Amygdala (tissue), 56 donors: ENCODE results near the gene COL5A2.

ENCODE experiments used
- DNase-seq, 56 donors: peaks; one replicate each; lab custom pipeline; 2025; lab: John Stamatoyannopoulos, UW

Gene COL5A2

GRCh38 chr2:189060096-189060642 is 119.4 kb downstream of the COL5A2 start:
- no peak for DNase-seq

DNA sequence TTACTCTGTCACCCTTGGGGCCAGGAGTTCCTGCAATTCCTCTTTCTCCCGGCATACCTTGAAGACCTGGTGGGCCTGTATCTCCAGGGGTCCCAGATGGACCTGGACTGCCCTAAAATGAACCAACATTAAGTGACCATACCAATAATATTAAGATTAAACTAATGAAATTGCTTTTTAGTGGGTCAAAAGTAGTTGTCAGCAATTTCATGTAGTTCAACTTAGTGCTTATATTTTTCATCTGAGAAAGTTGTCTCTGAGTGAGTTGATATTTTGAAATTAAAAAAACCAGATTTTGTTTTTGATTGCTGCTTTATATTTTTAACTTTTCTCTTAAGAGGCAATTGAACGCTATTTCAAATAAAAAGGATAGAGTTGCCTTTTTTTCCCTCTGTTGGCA is 122.2 kb downstream of the COL5A2 start:
- no peak for DNase-seq

GRCh38 chr2:189056200-189057106 is 123.1 kb downstream of the COL5A2 start:
- no peak for DNase-seq

- DNase-seq: peak in 1 of 56 donors; percentile 1
These were observed 129.3 kb downstream of the COL5A2 start for GRCh38 chr2:189050165-189050712.

DNA sequence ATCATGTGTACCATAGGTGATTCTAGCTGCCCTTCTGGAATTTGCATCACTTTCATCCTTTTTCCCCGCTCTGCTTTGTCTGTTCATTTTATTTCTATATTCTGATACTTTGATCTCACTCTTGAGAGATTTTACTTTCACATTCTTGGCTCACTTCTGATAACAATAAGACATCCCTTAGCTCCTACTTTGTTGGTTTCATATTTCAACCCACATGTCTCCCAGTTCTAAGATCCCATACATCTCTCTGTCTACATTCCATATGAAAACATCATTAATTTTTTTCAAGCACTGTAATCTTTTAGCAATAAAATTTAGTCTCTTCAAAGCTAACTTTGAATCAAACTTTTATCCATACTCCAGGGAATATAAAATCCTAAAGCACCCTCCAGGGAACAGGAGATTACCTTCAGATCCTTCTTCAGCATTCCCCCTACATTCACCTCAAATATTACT is 129.8 kb downstream of the COL5A2 start:
- DNase-seq: no peak

- no peak for DNase-seq
These were observed 131.4 kb downstream of the COL5A2 start for GRCh38 chr2:189048189-189048588.

GRCh38 chr2:189047171-189047888 is 132.2 kb downstream of the COL5A2 start:
- DNase-seq: no peak

GRCh38 chr2:189046320-189046719 is 133.2 kb downstream of the COL5A2 start:
- no peak for DNase-seq

DNA sequence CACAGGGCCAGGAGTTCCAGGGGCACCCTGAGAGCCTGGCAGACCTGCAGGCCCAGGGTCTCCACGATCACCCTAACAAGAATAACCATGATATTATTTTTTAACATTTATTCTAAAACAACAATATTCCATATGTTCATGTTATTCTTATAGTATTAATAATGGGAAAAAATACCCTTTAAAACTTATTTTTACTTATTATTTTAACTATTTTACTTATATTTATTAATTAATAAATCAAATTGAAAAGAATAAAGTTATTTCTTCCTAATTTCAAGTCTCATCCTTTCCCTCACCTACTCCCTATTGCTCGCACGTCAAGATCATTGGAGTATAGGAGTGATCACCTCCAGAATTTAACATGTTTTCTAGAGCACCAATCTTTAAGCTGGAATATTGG is 133.7 kb downstream of the COL5A2 start:
- DNase-seq: no peak

GRCh38 chr2:189037518-189037917 is 142.0 kb downstream of the COL5A2 start:
- no peak for DNase-seq

GRCh38 chr2:189024901-189025618 is 154.5 kb downstream of the COL5A2 start:
- DNase-seq: no peak

GRCh38 chr2:189022492-189022891 is 157.1 kb downstream of the COL5A2 start:
- DNase-seq: no peak

GRCh38 chr2:189022053-189022481 is 157.5 kb downstream of the COL5A2 start:
- DNase-seq: no peak

DNA sequence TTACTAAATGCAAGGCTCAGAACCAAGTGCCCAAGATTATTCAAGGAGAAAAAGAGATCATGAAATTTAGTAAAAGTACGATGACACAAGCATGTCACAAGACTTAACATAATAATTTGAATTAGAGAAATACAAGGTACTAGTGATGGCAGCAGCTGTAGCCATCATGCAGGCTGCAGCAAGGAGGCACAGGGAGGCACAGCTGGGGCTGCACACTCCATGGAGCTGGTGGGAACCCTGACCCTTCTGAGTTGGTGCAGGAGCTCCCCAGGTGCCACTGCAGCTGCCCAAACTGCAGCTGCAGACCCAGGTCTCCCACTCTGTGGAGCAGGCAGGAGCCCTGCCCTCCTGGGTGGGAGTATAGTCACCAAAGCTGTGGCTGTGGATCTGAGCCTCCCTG is 159.4 kb downstream of the COL5A2 start:
- DNase-seq: no peak

DNA sequence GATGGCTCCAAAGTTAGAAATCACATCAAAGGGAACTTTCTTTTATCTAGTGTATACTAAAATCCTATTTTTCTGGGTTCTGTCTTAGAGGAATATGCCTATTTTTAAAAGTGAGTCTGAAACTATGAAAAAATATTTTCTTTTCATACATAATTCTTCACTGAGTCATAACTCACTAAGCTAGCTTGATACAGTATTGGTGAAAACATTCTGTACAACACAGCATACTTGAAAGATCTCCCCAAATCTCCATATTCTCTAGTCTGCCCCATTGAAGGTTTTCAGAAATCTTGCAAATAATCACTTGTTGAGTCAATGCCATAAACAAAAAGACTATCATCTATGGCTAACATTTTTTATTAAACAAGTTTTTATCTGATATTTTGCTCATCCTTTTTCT is 160.9 kb downstream of the COL5A2 start:
- DNase-seq: no peak

DNA sequence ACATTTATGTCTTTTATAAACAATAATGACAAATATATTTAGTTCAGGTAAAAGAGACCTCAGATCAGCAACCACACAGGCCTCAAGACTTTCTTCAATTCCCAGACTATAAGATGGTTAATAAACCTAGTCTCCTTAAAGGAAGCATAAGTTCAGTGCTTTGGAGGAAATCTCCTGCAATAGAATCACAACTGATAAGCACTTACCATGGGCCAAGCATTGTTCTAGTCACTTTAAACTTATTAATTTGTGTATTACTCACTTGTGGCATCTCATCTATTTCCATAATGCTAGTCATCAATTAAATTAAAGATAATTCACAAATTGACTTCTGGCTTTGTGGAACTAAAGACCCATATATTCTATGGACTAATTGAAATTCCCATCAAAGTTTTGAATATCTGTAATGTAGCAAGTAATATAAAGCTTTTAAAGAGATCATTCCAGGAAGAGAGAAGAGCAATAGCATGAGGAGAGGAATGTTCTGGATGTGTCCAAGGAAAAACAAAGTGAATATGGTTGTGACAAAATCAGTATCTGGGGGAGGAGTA is 163.2 kb downstream of the COL5A2 start:
- DNase-seq: no peak

- no peak for DNase-seq
These were observed 164.2 kb downstream of the COL5A2 start for GRCh38 chr2:189015359-189015758.

- DNase-seq: peak in 1 of 56 donors; percentile 2
These were observed 165.0 kb downstream of the COL5A2 start for GRCh38 chr2:189014449-189015138.

DNA sequence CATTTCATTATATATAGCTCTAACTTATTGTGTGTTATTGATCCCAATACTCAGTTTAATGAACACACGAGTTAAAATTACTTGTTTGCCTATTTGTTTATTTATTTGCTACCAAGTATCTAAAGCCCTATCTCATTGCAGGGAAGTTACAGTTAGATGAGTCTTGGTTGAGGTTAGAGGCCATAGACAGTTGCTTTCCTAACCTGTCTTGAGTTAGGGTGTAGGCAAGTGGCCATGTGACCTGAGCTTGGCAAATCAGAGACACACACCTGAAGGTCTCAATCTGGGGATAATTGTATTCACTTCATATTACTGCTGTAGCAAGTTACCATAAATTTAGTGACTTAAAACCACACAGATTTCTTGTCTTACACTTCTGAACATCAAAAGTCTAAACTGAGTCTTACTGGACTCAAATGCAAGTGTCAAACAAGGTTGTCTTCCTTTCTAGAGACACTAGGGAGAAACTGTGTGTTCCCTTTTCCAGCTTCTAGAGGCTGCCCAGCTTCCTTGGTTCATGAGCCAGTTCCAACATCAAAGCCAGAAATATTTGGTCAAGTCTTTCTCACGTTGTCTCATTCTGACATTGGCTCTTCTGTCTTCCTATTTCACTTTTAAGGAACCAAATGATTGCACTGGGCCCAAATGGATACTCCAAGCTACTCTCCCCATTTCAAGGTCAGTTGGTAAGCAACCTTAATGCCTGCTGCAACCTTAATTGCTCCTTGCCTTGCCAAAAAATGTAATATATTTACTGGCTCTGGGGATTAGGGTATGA is 165.7 kb downstream of the COL5A2 start:
- DNase-seq: no peak
